Liver (tissue), 3 donors: ENCODE data around the gene BICDL2.

ENCODE experiments used
- ATF3 ChIP-seq: IDR thresholded peaks from 2 replicates; pipeline ENCODE4 v1.6.1; 2016; ENCODE audit warnings: antibody characterized with exemption
- CTCF ChIP-seq: fragments of 150-350 bp; IDR thresholded peaks from 2 replicates; pipeline ENCODE4 v1.5.1; 2017; ENCODE audit warnings: improper control_type of control experiment, low read depth, low read length; ENCODE audit not compliant: missing input control
- FOXA1 ChIP-seq: IDR thresholded peaks from 2 replicates; pipeline ENCODE4 v1.6.1; 2016; ENCODE audit warnings: antibody characterized with exemption
- GABPA ChIP-seq, 2 donors: IDR thresholded peaks in 1 of 2; conservative IDR thresholded peaks in 1 of 2; 2 replicates each; pipeline ENCODE4 v1.6.1; 2016; ENCODE audit warnings: antibody characterized with exemption in 2 of 2, mild to moderate bottlenecking in 1 of 2, moderate library complexity in 1 of 2
- HNF4A ChIP-seq, 2 donors: conservative IDR thresholded peaks; 2 replicates each; pipeline ENCODE4 v1.6.1; 2016; ENCODE audit warnings: antibody characterized with exemption in 2 of 2, mild to moderate bottlenecking in 2 of 2
- NR2F2 ChIP-seq: IDR thresholded peaks from 2 replicates; pipeline ENCODE4 v1.6.1; 2016; ENCODE audit warnings: antibody characterized with exemption
- REST ChIP-seq: IDR thresholded peaks from 2 replicates; pipeline ENCODE4 v1.6.1; 2016; ENCODE audit warnings: antibody characterized with exemption, mild to moderate bottlenecking
- SP1 ChIP-seq: IDR thresholded peaks from 2 replicates; pipeline ENCODE4 v1.6.1; 2018; ENCODE audit warnings: antibody characterized with exemption, mild to moderate bottlenecking
- TAF1 ChIP-seq: conservative IDR thresholded peaks from 2 replicates; pipeline ENCODE4 v1.6.1; 2016; ENCODE audit warnings: antibody characterized with exemption, mild to moderate bottlenecking
- YY1 ChIP-seq: IDR thresholded peaks from 2 replicates; pipeline ENCODE4 v1.6.1; 2016; ENCODE audit warnings: antibody characterized with exemption, mild to moderate bottlenecking
- ZBTB33 ChIP-seq: IDR thresholded peaks from 2 replicates; pipeline ENCODE4 v1.6.1; 2016; ENCODE audit warnings: antibody characterized with exemption
- TF ChIP-seq, protein P1 (sequence below): IDR thresholded peaks from 2 replicates; pipeline ENCODE4 v1.6.1; 2016; ENCODE audit warnings: antibody characterized with exemption
- donor health status: healthy.
- donor health status: healthy.

GRCh38 chr16:3012246-3012645 lies 24.5 kb downstream of the BICDL2 start:
- TF ChIP-seq ATF3 (no peak), TAF1 (no peak), REST (no peak), CTCF (no peak), GABPA (IDR thresholded peaks at IDR 0.05 in 1 of 2, conservative IDR thresholded peaks at IDR 0.05 in 1 of 2) (no peak), FOXA1 (no peak), HNF4A (conservative IDR thresholded peaks at IDR 0.05) (no peak), SP1 (no peak), ZBTB33 (no peak), YY1 (no peak), NR2F2 (no peak)
- TF ChIP-seq, protein P1, sequence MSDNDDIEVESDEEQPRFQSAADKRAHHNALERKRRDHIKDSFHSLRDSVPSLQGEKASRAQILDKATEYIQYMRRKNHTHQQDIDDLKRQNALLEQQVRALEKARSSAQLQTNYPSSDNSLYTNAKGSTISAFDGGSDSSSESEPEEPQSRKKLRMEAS = no peak
